ENCODE results near the gene ZFAND6.

ZFAND6 gene

DNA sequence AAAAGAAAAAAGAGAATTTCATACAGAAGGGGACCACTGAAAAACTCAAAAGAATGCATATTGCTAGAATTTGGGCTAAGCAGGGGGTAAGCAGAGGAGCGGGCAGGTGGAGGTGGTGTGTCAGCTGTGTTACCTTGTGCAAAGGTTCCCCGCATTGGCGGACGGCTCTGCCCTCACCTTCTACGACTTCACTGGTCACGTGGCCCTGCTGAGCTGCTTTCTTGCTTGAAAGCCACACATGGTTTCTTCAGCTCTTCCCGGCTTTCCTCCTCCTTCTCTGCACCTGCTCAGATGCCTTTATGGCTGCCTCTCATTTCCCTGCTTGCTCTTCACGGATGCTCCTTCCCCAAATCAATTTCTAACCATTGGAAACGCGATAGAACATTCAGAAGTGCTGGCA lies 123.8 kb downstream of the ZFAND6 start:
- Histone ChIP-seq H2AFZ (ENCODE audit: low read length) (no peak overlapping the region), H3K4me1 (ENCODE audit: insufficient read depth, low read length, poor library complexity, severe bottlenecking) (no peaks in the 10 kb centered on the region), H3K9me3 (ENCODE audit: insufficient read depth, low read depth, low read length) (no peaks in the 10 kb centered on the region), H3K79me2 (ENCODE audit: insufficient read depth, low read length) (no peaks in the 10 kb centered on the region), H3K36me3 (ENCODE audit: insufficient read depth, low read length) (peaks cover 39% of the 10 kb centered on the region; the same call in 1 of the 2 replicates), H3F3A (ENCODE audit: low read depth) (no peaks in the 10 kb centered on the region), H4K20me1 (ENCODE audit: insufficient read depth, low read length, poor library complexity, severe bottlenecking) (no peaks in the 10 kb centered on the region), H3K9me2 (replicated peaks; ENCODE audit: low read depth, low read length) (no peaks in the 10 kb centered on the region), H3K27me3 (ENCODE audit: insufficient read depth, low read length, poor library complexity, severe bottlenecking) (no peaks in the 10 kb centered on the region), H3K9ac (ENCODE audit: low read depth, low read length, poor library complexity, severe bottlenecking) (no peak overlapping the region), H3K4me3 (ENCODE audit: low read length, poor library complexity, severe bottlenecking) (no peak overlapping the region), H3K4me2 (ENCODE audit: low read depth, low read length, poor library complexity, severe bottlenecking) (no peak overlapping the region)
- TF ChIP-seq, protein P1, sequence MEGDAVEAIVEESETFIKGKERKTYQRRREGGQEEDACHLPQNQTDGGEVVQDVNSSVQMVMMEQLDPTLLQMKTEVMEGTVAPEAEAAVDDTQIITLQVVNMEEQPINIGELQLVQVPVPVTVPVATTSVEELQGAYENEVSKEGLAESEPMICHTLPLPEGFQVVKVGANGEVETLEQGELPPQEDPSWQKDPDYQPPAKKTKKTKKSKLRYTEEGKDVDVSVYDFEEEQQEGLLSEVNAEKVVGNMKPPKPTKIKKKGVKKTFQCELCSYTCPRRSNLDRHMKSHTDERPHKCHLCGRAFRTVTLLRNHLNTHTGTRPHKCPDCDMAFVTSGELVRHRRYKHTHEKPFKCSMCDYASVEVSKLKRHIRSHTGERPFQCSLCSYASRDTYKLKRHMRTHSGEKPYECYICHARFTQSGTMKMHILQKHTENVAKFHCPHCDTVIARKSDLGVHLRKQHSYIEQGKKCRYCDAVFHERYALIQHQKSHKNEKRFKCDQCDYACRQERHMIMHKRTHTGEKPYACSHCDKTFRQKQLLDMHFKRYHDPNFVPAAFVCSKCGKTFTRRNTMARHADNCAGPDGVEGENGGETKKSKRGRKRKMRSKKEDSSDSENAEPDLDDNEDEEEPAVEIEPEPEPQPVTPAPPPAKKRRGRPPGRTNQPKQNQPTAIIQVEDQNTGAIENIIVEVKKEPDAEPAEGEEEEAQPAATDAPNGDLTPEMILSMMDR (conservative IDR thresholded peaks at IDR 0.05; ENCODE audit: low read length) = no peak
- TF ChIP-seq EZH2phosphoT487 (IDR thresholded peaks at IDR 0.05; ENCODE audit: borderline replicate concordance) = no peak

DNA sequence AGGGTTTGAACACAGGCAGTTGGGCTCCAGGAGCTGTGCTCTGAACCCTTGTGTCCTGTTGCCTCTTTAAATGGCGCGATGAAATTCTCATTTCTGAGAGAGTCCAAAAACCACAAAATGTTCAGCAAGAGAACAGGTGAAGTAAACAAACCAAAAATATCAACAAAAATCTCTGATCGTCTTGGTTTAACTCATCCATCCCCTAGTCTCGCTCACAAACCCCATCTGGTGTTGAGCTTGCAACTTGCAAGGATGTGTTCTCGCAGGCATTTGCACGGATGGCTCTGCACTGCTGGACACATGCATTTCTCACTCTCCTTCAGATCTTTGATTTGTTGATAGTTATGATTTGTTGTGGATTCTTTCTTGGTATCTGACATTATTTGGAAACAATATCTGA lies 124.4 kb downstream of the ZFAND6 start:
- peaks cover 39% of the 10 kb centered on the region; the same call in 1 of the 2 replicates for H3K36me3 ChIP-seq (ENCODE audit: insufficient read depth, low read length)

DNA sequence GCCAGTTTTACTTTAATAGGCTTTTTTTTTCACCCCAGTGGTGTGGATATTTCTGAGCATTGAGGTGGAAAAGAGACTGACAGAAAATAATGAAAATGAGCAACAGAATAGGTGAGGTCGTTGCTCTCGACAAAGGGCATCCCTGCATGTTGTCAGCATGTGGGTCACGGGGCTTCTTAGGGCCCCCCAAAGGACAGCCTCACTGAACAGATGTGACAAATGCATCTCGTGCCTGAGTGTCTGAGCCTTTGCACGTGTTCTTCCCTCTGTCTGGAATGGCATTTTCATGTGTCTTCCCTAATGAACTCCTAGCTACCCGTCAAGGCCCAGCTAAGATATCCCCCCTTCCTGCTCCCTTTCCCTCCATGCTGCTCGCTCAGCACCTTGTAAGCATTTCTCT lies 125.1 kb downstream of the ZFAND6 start:
- Histone ChIP-seq H3K79me2 (ENCODE audit: insufficient read depth, low read length) (no peaks in the 10 kb centered on the region), H3K36me3 (ENCODE audit: insufficient read depth, low read length) (peaks cover 39% of the 10 kb centered on the region; the same call in 1 of the 2 replicates), H3K27me3 (ENCODE audit: insufficient read depth, low read length, poor library complexity, severe bottlenecking) (no peaks in the 10 kb centered on the region)

More for the DNA sequence above, 124.4 kb downstream of the ZFAND6 start:
- no peaks in the 10 kb centered on the region for H4K20me1 ChIP-seq (ENCODE audit: insufficient read depth, low read length, poor library complexity, severe bottlenecking)
- H3K27me3 ChIP-seq (ENCODE audit: insufficient read depth, low read length, poor library complexity, severe bottlenecking) = no peaks in the 10 kb centered on the region
- H3K4me1 ChIP-seq (ENCODE audit: insufficient read depth, low read length, poor library complexity, severe bottlenecking) = no peaks in the 10 kb centered on the region
- H3K9me3 ChIP-seq (ENCODE audit: insufficient read depth, low read depth, low read length) = no peaks in the 10 kb centered on the region
- H3F3A ChIP-seq (ENCODE audit: low read depth) = no peaks in the 10 kb centered on the region
- no peaks in the 10 kb centered on the region for H3K9me2 ChIP-seq (replicated peaks; ENCODE audit: low read depth, low read length)
- no peak for TF ChIP-seq EZH2phosphoT487 (IDR thresholded peaks at IDR 0.05; ENCODE audit: borderline replicate concordance)
- TF ChIP-seq, protein P1 (conservative IDR thresholded peaks at IDR 0.05; ENCODE audit: low read length) = 0 out of 2 replicates have a peak, but pooled peaks have one; percentile 17
- no peaks in the 10 kb centered on the region for H3K79me2 ChIP-seq (ENCODE audit: insufficient read depth, low read length)
- H3K4me3 ChIP-seq (ENCODE audit: low read length, poor library complexity, severe bottlenecking) = no peak overlapping the region
- no peak overlapping the region for H3K9ac ChIP-seq (ENCODE audit: low read depth, low read length, poor library complexity, severe bottlenecking)
- no peak overlapping the region for H3K4me2 ChIP-seq (ENCODE audit: low read depth, low read length, poor library complexity, severe bottlenecking)
- no peak overlapping the region for H2AFZ ChIP-seq (ENCODE audit: low read length)

More for the DNA sequence above, 125.1 kb downstream of the ZFAND6 start:
- Histone ChIP-seq H3K4me1 (ENCODE audit: insufficient read depth, low read length, poor library complexity, severe bottlenecking) (no peaks in the 10 kb centered on the region), H3K9me2 (replicated peaks; ENCODE audit: low read depth, low read length) (no peaks in the 10 kb centered on the region), H4K20me1 (ENCODE audit: insufficient read depth, low read length, poor library complexity, severe bottlenecking) (no peaks in the 10 kb centered on the region), H3K9ac (ENCODE audit: low read depth, low read length, poor library complexity, severe bottlenecking) (no peak overlapping the region), H3K4me2 (ENCODE audit: low read depth, low read length, poor library complexity, severe bottlenecking) (no peak overlapping the region), H3K9me3 (ENCODE audit: insufficient read depth, low read depth, low read length) (no peaks in the 10 kb centered on the region), H2AFZ (ENCODE audit: low read length) (no peak overlapping the region), H3K4me3 (ENCODE audit: low read length, poor library complexity, severe bottlenecking) (no peak overlapping the region), H3F3A (ENCODE audit: low read depth) (no peaks in the 10 kb centered on the region)
- TF ChIP-seq, protein P1 (conservative IDR thresholded peaks at IDR 0.05; ENCODE audit: low read length) = no peak
- TF ChIP-seq EZH2phosphoT487 (IDR thresholded peaks at IDR 0.05; ENCODE audit: borderline replicate concordance) = no peak
